Left lobe of liver (tissue), 2 donors: ENCODE measurements around the gene ERVK3-1. TPM values are rescaled to one million over a fixed set of nuclear protein-coding genes. Genes with fewer than 3 reads are reported as not detected.
"Not testable (repeated sequence)": the region's sequence is repeated elsewhere in the genome, so short reads cannot be mapped to it uniquely, and the experiment has no call there.

Experiments used
- ATAC-seq: fragments of 200-7000 bp; cut with Tn5 transposase; one replicate; pipeline ENCODE4 v1.9.1; 2020; ENCODE audit warnings: mild to moderate bottlenecking, moderate library complexity
- DNase-seq: peaks from one replicate; pipeline ENCODE4 v3.0.0-alpha.2; 2020; ENCODE audit warnings: low spot score
- total RNA-seq: library from RNA; stranded (reverse); gene quantifications from one replicate; pipeline ENCODE4 v1.2.1, GENCODE V29; 2021
- donor health status: DM: no; HTN: no; CAD: no; lungs with moderate emphysema.
- donor health status: DM: no; HTN: yes; CAD: no.

ERVK3-1 gene
- total RNA-seq, 1 donor from 2014 or later: 14.3 TPM

GRCh38 chr19:58338825-58339558 is 33.8 kb downstream of the ERVK3-1 start:
- DNase-seq (no peak), ATAC-seq (no peak)

- ATAC-seq: no peak
- no peak for DNase-seq
Observed at GRCh38 chr19:58345558-58345957, 40.4 kb downstream of the ERVK3-1 start.

GRCh38 chr19:58346961-58347929 is 42.1 kb downstream of the ERVK3-1 start:
- ATAC-seq (peak; percentile 8), DNase-seq (no peak)

- ATAC-seq, DNase-seq: not testable (repeated sequence)
Observed at GRCh38 chr19:58348080-58348479, 42.9 kb downstream of the ERVK3-1 start.

GRCh38 chr19:58349590-58349989 is 44.4 kb downstream of the ERVK3-1 start:
- ATAC-seq (peak; percentile 34), DNase-seq (no peak)

- DNase-seq (peak; percentile 70), ATAC-seq (peak; percentile 59)
Observed at GRCh38 chr19:58350001-58350861, 45.1 kb downstream of the ERVK3-1 start.

GRCh38 chr19:58350871-58351557 is 45.8 kb downstream of the ERVK3-1 start:
- DNase-seq (no peak), ATAC-seq (peak; percentile 15)

- peak; percentile 40 for ATAC-seq
- no peak for DNase-seq
Observed at GRCh38 chr19:58351558-58351878, 46.3 kb downstream of the ERVK3-1 start.

- ATAC-seq (peak; percentile 7), DNase-seq (no peak)
Observed at GRCh38 chr19:58351990-58352755, 47.0 kb downstream of the ERVK3-1 start.

- peak; percentile 70 for ATAC-seq
- peak; percentile 90 for DNase-seq
Observed at GRCh38 chr19:58352760-58353671, 47.8 kb downstream of the ERVK3-1 start, which contains the start of gene A1BG. Gene A1BG, minus strand, starts transcription at chr19:58353492. Its CDS starts 55 bp downstream, at chr19:58353437.

- peak; percentile 4 for ATAC-seq
Observed at GRCh38 chr19:58353717-58354477, 48.7 kb downstream of the ERVK3-1 start.

GRCh38 chr19:58354478-58355030 is 49.4 kb downstream of the ERVK3-1 start:
- no peak for DNase-seq
- ATAC-seq: no peak

More at GRCh38 chr19:58353717-58354477, 48.7 kb downstream of the ERVK3-1 start:
- no peak for DNase-seq

GRCh38 chr19:58355215-58355796 is 50.1 kb downstream of the ERVK3-1 start:
- DNase-seq (no peak), ATAC-seq (no peak)

GRCh38 chr19:58355908-58356765 is 51.0 kb downstream of the ERVK3-1 start:
- DNase-seq (no peak), ATAC-seq (no peak)

GRCh38 chr19:58356766-58357480 is 51.7 kb downstream of the ERVK3-1 start:
- no peak for ATAC-seq
- DNase-seq: no peak
